ENCODE measurements around the gene CCDC141.

CCDC141 gene

DNA sequence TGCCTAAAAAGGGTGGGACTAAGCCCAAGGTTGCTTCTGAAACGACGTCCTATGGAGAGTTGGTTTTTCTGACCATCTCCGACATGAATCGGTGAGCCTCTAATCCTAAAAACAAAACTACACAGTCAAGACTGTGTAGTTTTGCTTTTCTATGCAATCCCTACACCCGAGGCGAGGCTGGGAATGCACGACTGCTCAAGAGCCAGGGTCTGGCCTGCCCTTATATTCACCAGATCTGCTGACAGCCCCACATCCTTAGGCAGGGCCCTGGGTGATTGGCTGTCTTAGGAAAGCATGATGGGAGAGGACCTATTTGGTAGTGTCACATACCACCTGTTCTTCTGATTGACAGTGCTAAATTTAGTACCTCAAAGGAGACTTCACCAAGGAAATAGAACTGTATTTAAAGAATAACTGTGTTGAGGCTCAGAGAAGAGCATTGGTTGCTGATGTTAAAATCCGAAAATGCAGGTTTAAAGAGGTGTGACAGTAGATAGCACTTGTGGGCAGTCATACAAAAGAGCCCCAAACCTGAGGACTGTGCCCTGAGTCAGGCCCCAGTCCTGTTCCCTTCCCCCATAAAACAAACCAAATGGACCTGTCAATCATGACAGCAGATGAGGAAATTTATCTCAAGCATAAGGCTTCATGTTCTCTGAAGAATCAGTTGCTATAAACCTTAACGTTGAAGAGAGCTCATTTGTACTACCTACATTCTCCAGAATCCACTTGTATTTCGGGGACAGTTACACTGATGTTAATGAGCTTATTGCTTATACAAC, 242.5 kb downstream of the CCDC141 start, which contains the start of gene TTN:
TSS of gene TTN (minus strand) at position 197 of the 782 bp plus-strand sequence. CDS start 2,781 bp downstream, outside the sequence.
- no peak within 1 kb of the TSS for H3K4me3 ChIP-seq
- no peak within 1 kb of the TSS for H3K27ac ChIP-seq
- TF ChIP-seq, protein P1, sequence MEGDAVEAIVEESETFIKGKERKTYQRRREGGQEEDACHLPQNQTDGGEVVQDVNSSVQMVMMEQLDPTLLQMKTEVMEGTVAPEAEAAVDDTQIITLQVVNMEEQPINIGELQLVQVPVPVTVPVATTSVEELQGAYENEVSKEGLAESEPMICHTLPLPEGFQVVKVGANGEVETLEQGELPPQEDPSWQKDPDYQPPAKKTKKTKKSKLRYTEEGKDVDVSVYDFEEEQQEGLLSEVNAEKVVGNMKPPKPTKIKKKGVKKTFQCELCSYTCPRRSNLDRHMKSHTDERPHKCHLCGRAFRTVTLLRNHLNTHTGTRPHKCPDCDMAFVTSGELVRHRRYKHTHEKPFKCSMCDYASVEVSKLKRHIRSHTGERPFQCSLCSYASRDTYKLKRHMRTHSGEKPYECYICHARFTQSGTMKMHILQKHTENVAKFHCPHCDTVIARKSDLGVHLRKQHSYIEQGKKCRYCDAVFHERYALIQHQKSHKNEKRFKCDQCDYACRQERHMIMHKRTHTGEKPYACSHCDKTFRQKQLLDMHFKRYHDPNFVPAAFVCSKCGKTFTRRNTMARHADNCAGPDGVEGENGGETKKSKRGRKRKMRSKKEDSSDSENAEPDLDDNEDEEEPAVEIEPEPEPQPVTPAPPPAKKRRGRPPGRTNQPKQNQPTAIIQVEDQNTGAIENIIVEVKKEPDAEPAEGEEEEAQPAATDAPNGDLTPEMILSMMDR (IDR thresholded peaks at IDR 0.05) = no peak
- no peak for DNase-seq (ENCODE audit: low spot score)

DNA sequence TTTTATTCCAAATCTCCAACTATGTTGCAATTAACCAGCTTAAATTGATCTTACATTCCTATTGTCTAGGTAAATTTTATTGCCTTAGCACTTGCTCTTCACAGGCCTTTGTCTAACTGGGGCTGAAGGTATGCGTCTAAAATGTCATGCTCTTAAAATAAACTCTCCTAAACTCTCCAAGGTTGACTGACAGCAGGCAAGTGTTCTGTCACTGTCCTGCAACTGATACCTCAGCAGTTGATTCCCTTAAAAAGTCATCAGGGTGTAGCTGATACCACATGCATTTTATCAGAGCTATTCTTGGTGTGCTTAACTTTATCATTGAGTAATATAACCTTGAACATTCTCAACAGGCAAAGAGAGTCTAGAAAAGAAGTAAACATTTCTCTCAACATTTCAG, 243.4 kb downstream of the CCDC141 start:
- TF ChIP-seq, protein P1 (IDR thresholded peaks at IDR 0.05) = no peak
- DNase-seq (ENCODE audit: low spot score) = no peak
- Histone ChIP-seq H3K4me3 (no peak overlapping the region), H3K27ac (no peak overlapping the region)

DNA sequence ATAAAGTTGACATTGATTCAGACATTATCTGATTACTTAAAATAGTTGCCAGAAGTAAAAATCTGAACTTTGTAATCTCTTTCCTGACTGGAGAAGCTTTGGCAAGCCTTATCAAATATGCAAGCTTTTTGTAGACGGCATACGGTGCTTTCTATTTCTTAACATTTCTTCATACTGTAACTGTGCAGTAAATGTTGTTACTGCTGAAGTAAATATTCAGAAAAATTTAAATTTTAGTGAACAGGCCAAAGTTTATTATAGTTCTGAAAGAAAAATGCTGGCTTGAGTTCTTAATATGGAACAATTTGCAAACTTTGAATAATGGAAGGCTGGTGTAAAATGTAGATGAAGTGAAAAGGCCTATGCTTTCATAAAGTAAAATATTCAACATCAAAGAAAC, 244.5 kb downstream of the CCDC141 start:
- Histone ChIP-seq H3K4me3 (no peak overlapping the region), H3K27ac (no peak overlapping the region)
- DNase-seq (ENCODE audit: low spot score) = no peak
- TF ChIP-seq, protein P1 (IDR thresholded peaks at IDR 0.05) = no peak

DNA sequence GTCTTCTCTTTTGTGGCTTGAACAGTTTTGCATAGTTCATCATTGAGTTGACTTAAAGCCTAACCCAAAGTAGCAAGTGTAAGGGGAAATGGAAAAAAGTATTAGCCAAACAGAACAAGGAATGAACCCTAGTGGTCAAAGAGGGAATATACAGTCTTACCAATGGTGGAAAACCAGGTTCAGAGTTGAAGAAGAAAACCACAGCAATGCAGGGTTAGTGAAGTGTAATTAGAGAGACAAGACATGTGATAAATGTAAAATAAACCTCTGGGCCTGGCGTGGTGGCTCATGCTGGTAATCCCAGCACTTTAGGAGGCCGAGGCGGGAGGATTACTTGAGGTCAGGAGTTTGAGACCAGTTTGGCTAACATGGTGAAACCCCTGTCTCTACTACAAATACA, 245.1 kb downstream of the CCDC141 start:
- H3K4me3 ChIP-seq = no peak overlapping the region
- H3K27ac ChIP-seq = peak overlapping the region in 1 of 2 donors; percentile 36
- TF ChIP-seq, protein P1 (IDR thresholded peaks at IDR 0.05) = no peak
- no peak for DNase-seq (ENCODE audit: low spot score)

DNA sequence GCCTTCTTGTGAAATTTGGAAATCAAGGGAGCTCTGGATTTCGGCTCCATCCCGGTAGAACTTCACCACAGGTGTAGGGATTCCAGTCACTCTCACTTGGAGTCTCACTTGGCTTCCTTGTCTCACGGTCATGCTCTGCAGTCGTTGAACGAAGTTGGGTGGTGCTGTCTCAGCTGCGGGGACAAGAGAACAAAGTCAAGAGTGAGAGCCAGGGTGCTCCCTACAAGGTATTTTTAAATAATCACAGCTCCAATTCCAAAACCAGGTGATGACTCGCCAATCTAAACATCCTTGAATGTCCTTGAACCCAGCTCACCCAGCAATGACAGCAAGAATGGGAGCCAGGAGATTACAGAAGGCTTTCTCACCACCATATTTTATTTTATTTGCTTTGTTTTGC, 249.4 kb downstream of the CCDC141 start:
- TF ChIP-seq, protein P1 (IDR thresholded peaks at IDR 0.05) = no peak
- DNase-seq (ENCODE audit: low spot score) = no peak
- Histone ChIP-seq H3K4me3 (no peak overlapping the region), H3K27ac (no peak overlapping the region)

DNA sequence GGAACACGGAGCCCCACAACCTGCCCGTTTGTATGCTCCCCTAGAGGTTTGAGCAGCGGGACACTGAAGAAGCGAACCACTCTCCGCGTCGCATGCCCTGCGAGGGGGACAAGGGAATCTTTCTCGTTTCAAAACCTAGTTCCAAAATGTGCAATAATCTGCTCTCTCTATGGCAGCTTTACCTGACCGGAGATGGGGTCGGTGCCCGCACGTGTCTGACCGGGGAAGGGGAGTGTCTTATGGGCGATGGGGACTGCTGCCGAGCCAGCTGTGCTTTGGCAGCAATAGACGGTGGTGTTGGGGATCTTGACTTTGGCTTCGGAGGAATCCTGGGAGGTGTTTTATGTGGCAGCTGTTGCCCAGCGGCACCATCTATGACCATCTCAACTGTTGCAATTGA, 250.6 kb downstream of the CCDC141 start:
- TF ChIP-seq, protein P1 (IDR thresholded peaks at IDR 0.05) = no peak
- no peak for DNase-seq (ENCODE audit: low spot score)
- Histone ChIP-seq H3K27ac (no peak overlapping the region), H3K4me3 (no peak overlapping the region)

DNA sequence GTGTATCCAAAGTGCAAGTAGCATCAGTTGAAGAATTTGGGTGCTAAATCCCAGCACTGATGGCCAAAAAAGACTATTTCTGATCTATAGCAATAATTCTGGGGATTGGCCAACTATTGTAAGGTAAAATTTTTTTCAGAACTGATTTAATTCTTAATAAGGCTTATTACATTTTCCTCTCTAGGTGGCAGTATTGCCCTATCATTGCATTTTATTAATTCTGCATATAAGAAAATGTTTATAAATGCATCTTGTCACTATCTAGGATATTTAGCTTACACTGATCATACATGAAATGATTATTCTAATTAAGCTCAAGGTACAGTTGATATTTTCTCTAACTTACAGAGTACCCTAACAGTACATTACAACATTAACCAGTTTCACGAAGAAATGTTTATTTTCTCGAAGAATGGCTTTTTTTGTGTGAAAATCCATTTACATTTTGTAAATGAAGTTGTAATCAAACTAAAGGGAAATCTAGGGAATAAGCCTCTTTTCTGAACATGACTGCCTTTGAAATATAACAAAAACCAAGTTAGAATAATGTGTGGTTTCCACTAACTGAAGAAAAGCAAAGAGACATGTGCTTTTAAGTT, 253.8 kb downstream of the CCDC141 start:
- no peak overlapping the region for H3K27ac ChIP-seq
- H3K4me3 ChIP-seq = no peak overlapping the region
- TF ChIP-seq, protein P1 (IDR thresholded peaks at IDR 0.05) = peak; percentile 77
- DNase-seq (ENCODE audit: low spot score) = no peak
